Measurements from ENCODE around the gene CRYBG2. TPM values are rescaled to one million over a fixed set of nuclear protein-coding genes. Genes with fewer than 3 reads are reported as not detected.

The CRYBG2 gene
- total RNA-seq, 2 experiments from 2014 or later: 5.7 to 8.6 TPM

DNA sequence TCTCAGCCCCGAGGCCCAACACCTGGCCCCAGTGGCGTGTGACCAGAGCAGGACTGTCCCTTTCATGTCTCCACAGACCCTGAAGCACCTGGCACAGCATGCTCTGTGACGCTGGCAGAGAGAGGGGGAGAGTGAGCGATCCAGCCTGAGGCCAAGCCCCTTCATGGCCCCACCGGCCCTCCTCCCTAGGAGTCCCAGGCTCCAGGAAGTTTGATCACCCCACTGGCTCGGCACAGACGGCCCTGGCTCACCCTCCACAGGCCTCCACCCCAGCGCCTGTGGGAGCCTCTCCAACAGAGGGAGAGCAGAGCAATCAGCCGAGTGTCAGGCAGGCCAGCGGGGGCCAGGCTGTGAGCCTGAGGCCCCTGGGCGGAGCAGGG is 63.1 kb downstream of the CRYBG2 start:
- DNase-seq: no peak
- H3K4me3 Mint-ChIP-seq: no peak overlapping the region
- no peaks in the 10 kb centered on the region for H3K9me3 Mint-ChIP-seq (ENCODE audit: low read depth)
- H3K4me1 Mint-ChIP-seq: peaks cover 61% of the 10 kb centered on the region
- peak overlapping the region; percentile 99 for H3K27ac Mint-ChIP-seq
- H3K36me3 Mint-ChIP-seq: peaks cover 2% of the 10 kb centered on the region
- CTCF ChIA-PET: interaction anchor here (8.0 to 21.9 kb wide), 5 partner anchors 15 to 99 kb away, joined by 96 to 1010 read pairs (median 114); partner anchors contain the start of genes CD52, UBXN11 and ZNF683
- no peaks in the 10 kb centered on the region for H3K27me3 Mint-ChIP-seq
- no peak for ATAC-seq

DNA sequence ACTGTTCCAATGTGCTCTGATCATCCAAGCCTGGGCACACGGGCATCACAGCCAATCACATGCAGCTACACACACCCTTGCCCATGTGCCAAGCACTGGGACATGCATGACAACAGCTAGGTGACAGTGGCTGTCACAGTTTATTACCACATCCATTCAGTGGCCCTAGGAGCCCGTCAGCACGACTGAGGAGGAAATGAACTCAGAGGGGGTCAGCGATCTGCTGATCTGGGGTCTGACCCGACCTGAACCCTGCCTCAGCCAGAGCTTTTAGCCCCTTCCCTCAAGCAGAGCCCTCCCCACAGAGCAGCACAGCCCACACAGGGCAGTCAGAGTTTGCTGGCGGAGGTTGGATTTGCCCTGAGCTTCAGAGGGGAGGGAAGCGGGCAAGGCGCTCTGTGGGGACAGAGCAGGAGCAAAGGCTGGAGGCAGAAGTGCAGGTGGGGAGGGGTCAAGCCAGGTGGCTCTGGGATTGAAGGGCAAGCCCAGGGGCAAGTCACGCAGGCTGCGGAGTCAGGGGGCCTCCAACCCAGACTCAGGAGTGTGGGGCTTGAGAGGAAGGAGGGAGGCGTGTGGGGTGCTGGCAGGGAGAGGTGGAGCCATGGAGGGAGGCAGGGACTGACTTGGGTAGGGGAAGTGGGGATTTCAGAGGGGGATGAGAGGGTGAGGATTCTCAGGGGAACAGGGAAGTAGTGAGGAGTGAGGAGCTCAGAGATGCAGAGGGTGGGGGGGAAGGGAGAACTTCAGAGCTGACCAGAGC is 63.6 kb downstream of the CRYBG2 start:
- CTCF ChIA-PET: interaction anchor here (2.1 to 21.9 kb wide), 6 partner anchors 11 to 99 kb away, joined by 12 to 1010 read pairs (median 107); partner anchors contain the start of genes CD52, SH3BGRL3, UBXN11 and ZNF683
- H3K4me1 Mint-ChIP-seq: peaks cover 67% of the 10 kb centered on the region
- ATAC-seq: no peak
- no peaks in the 10 kb centered on the region for H3K27me3 Mint-ChIP-seq
- peak overlapping the region; percentile 99 for H3K27ac Mint-ChIP-seq
- peaks cover 2% of the 10 kb centered on the region for H3K36me3 Mint-ChIP-seq
- H3K4me3 Mint-ChIP-seq: peak overlapping the region; percentile 21
- no peaks in the 10 kb centered on the region for H3K9me3 Mint-ChIP-seq (ENCODE audit: low read depth)
- DNase-seq: peak; percentile 68

DNA sequence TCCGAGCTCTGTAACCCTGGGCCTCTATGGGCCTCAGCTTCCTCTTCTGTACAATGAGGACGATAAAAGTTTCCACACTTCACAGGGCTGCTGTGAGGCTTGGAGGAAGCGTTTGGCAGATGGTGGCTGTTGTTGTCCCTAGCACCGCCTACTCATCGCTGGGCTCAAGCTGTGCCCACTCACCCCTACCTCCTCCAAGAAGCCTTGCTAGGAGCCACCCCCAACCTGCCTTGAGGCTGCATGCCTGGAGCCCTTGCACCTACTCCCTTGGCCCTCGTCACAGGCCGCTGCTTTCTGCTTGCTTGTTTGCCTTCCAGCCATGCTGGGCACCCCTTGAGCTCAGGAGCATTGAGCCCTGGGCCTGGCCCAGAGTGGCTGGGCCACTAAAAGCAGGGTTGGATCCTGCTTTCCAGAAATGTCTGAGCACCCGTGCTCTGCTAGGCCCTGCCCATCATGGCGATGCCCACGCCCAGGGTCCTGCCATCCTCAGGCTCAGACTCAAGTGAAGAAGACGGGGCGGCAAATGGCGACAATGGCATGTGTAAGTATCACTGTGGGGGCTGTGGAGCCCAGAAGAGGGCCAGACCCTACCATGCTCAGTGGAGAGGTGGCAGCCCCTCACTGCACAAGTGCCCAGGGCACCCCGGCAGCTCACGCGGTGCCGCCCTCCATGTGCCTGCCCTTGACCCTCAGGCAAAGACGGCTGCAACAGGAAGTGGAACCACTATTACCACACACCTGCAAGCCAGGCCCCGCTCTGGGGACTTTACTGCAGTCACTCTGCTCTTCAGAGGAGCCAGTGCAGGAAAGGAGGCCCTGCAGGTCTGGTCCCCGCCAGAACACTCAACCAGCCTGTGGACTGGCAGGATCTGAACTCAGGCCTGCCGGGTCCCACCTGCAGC is 64.5 kb downstream of the CRYBG2 start:
- H3K4me3 Mint-ChIP-seq: peak overlapping the region; percentile 21
- H3K27ac Mint-ChIP-seq: peak overlapping the region; percentile 99
- H3K27me3 Mint-ChIP-seq: no peaks in the 10 kb centered on the region
- H3K4me1 Mint-ChIP-seq: peaks cover 76% of the 10 kb centered on the region
- DNase-seq (peak; percentile 83), ATAC-seq (peak; percentile 5)
- no peaks in the 10 kb centered on the region for H3K9me3 Mint-ChIP-seq (ENCODE audit: low read depth)
- CTCF ChIA-PET: interaction anchor here (1.0 to 21.9 kb wide), 14 partner anchors 10 to 143 kb away, joined by 3 to 1010 read pairs (median 38); partner anchors contain the start of genes CD52, CEP85, DHDDS and SH3BGRL3
- peaks cover 7% of the 10 kb centered on the region for H3K36me3 Mint-ChIP-seq

DNA sequence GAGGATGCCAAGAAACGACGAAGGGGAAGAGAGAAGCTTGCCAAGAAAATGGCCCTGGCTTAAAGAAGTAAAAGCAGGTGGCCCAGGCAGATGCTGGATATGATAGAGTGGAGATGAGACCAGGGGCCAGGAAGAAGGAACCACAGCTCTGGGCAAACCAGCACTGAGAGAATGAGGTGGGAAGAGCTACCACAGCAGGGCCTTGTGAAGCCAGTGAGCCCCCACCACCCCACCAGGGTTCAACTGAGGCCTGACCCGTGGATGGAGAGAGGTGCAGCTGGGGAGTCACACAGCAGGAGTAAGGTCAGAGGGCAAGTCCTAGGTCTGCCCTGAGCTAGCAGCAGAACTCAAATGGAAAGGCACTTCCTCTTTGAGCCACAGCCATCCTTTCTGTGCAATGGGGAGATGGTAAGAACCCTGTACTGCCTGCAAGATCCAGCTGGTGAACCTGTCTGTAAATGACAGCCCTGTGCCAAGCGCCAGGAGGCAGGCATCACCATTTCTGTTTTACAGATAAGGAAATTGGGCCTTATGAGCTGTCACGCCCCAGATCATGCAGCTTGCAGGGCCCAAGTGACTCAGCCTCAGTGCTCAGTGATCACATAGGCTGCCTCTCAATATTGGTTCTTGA is 65.5 kb downstream of the CRYBG2 start:
- CTCF ChIA-PET: interaction anchor here (0.8 to 21.9 kb wide), 15 partner anchors 9 to 182 kb away, joined by 3 to 1010 read pairs (median 35); partner anchors contain the start of genes CD52, CEP85, DHDDS and SH3BGRL3
- Mint-ChIP-seq H3K27ac (peak overlapping the region; percentile 99), H3K36me3 (peaks cover 9% of the 10 kb centered on the region)

DNA sequence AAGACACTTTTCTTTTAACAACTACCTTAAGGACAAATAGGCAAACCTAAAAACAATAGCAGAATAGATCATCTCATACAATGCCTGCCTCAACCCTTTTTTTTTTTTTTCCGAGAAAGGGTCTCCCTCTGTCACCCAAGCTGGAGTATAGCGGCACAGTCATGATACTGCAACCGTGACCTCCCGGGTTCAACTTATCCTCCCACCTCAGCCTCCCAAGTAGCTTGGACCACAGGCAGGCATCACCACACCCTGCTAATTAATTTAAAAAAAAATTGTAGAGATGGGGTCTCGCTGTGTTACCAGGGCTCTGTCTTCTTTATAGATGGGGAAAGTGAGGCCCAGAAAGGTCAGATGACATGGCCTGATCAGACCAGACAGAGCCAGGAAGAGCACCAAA is 66.1 kb downstream of the CRYBG2 start:
- CTCF ChIA-PET: interaction anchor here (0.8 to 21.9 kb wide), 11 partner anchors 8 to 181 kb away, joined by 3 to 1010 read pairs (median 62); partner anchors contain the start of genes CD52, CEP85, SH3BGRL3 and UBXN11
- peaks cover 16% of the 10 kb centered on the region for H3K36me3 Mint-ChIP-seq
- H3K27ac Mint-ChIP-seq: peak overlapping the region; percentile 99
- H3K4me3 Mint-ChIP-seq: peak overlapping the region; percentile 43
- DNase-seq (no peak), ATAC-seq (no peak)
- no peaks in the 10 kb centered on the region for H3K27me3 Mint-ChIP-seq
- peaks cover 92% of the 10 kb centered on the region for H3K4me1 Mint-ChIP-seq
- H3K9me3 Mint-ChIP-seq (ENCODE audit: low read depth): no peaks in the 10 kb centered on the region

More for the DNA sequence above, 65.5 kb downstream of the CRYBG2 start:
- H3K4me1 Mint-ChIP-seq: peaks cover 86% of the 10 kb centered on the region
- ATAC-seq (peak; percentile 40), DNase-seq (peak; percentile 89)
- H3K4me3 Mint-ChIP-seq: peak overlapping the region; percentile 18
- no peaks in the 10 kb centered on the region for H3K27me3 Mint-ChIP-seq
- H3K9me3 Mint-ChIP-seq (ENCODE audit: low read depth): no peaks in the 10 kb centered on the region

DNA sequence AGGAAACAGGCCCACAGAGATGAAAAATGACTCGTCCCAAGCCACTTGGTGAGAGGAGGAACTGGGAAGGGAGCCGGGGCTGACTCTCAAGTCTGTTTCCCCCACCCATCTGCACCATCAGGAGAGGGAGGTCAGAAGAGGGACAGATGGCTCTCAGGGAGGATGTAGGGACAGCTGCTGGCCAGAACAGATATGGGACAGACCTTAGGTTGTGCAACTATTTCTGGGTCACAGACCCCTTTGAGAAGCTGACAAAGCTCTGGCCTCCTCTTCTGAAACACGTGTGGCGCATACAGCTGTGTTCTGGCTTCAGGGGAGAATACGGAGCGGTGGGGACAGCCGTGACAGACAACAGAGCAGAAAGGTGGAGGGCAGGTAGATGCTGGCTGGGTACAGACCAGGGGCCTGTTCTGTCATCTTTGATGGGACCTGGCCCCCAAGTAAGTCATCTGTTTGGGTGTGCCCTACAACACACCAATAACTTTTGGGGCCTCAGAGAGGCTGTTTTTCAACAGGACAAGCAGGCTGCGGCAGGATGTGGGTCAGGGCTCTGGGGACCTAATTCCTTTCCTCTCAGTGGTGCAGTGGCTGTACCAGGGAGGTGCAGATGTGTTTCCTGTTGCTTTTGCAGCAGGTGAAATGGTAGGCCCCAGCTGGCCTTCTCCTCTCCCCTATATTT is 66.8 kb downstream of the CRYBG2 start:
- CTCF ChIA-PET: interaction anchor here (0.9 to 21.9 kb wide), 9 partner anchors 11 to 213 kb away, joined by 3 to 1010 read pairs (median 96); partner anchors contain the start of genes CD52, CEP85, UBXN11 and ZNF683
- H3K4me3 Mint-ChIP-seq: peak overlapping the region; percentile 43
- H3K27ac Mint-ChIP-seq: peak overlapping the region; percentile 99
- H3K4me1 Mint-ChIP-seq: peaks cover 98% of the 10 kb centered on the region
- DNase-seq (peak; percentile 96), ATAC-seq (peak; percentile 40)
- H3K36me3 Mint-ChIP-seq: peaks cover 21% of the 10 kb centered on the region
- no peaks in the 10 kb centered on the region for H3K9me3 Mint-ChIP-seq (ENCODE audit: low read depth)
- H3K27me3 Mint-ChIP-seq: no peaks in the 10 kb centered on the region

DNA sequence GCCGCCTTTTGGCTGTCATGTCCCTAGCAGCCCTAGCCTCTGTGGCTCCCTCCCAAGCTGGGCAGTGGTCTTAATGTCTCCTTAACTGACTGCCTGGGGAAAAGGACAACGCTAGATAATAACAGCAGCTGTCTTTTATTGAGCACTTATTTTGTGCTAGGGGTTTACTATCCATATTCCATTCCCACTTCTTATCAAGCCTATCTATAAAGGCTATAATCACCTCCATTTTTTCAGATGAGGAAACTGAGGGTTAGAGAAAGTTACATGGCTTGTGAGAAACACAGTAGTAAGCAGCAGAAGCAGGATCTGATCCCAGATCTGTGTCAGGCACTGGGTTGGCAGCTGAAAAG is 67.9 kb downstream of the CRYBG2 start:
- DNase-seq (no peak), ATAC-seq (no peak)
- CTCF ChIA-PET: interaction anchor here (0.9 to 21.9 kb wide), 16 partner anchors 10 to 255 kb away, joined by 3 to 1010 read pairs (median 24); partner anchors contain the start of genes CD52, CEP85, DHDDS and UBXN11
- no peaks in the 10 kb centered on the region for H3K27me3 Mint-ChIP-seq
- no peak overlapping the region for H3K4me3 Mint-ChIP-seq
- peaks cover 100% of the 10 kb centered on the region for H3K4me1 Mint-ChIP-seq
- peaks cover 31% of the 10 kb centered on the region for H3K36me3 Mint-ChIP-seq
- peak overlapping the region; percentile 99 for H3K27ac Mint-ChIP-seq
- no peaks in the 10 kb centered on the region for H3K9me3 Mint-ChIP-seq (ENCODE audit: low read depth)

DNA sequence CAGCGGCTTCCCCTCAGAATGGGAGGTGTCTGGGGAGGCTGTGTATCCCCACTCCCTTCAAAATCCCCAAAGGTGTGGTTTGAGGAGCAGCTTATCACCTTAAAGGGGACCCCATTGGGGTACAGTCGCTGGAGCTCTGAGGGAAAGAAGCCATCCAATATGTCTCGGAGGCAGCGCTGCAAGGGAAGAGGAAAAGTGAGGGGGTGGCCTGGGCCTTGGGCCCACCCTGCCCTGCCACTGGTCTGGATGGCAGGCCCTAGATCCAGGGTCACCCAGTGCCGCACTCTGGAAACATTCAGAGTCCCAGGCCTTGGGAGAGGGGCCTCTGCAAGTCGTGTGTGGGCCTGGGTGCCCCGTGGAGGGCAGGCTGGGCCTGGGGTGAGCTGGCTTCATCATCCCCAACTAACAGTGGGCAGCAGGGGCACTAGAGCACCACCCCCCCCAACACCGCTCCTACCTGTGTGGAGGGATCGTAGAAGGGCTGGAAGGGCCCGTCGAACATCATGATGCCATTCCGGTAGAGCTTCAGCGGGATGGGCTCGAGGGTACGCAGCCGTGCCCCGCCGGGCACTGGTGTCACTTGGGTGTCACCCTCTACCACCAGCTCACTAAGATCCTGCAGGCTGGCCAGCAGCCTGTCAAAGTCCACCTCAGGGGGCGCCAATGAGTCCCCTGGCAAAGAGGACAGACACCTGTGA is 68.4 kb downstream of the CRYBG2 start:
- Mint-ChIP-seq H3K27ac (peak overlapping the region; percentile 99), H3K4me1 (peaks cover 97% of the 10 kb centered on the region), H3K27me3 (no peaks in the 10 kb centered on the region), H3K4me3 (no peak overlapping the region), H3K9me3 (ENCODE audit: low read depth) (no peaks in the 10 kb centered on the region), H3K36me3 (peaks cover 36% of the 10 kb centered on the region)
- DNase-seq: peak; percentile 76
- no peak for ATAC-seq
- CTCF ChIA-PET: interaction anchor here (0.6 to 21.9 kb wide), 28 partner anchors 9 to 256 kb away, joined by 3 to 1010 read pairs (median 6); partner anchors contain the start of genes CD52, CEP85, DHDDS and HMGN2

DNA sequence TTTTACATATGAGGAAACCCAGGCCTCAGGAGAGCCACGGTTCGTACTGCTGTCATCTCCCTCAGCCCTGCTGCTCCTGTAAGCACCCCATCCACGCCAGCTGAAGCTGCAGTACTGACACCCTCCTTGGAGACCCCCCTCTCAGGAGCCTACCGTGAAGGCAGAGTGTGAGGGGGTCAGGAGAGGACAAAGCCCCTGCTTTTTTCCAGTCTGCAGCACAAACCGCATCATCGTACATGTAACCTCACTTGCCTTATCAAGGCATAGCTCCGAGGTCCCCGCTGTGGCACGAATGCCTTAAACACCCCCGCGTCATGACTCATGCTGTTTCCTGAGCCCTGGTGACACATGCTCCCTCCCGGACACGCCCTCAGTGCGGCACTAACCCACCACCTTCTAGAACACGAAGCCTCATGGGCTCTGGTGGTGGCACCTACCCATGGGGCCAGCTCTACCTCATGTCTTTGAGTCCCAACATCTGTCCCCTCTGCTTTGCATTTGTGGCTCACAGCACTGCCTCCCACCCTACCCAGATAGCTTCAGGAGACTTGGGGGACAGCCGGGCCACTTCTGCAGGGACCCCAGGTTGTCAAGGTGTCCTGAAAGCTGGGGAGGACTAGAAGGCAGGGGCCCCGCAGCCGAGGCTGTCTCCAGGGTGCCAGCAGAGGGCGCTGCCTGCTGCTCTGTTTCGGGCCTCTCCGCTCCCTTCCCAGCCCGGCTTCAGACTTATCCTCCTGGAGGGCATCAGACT is 69.2 kb downstream of the CRYBG2 start:
- H3K4me3 Mint-ChIP-seq: peak overlapping the region; percentile 69
- ATAC-seq (peak; percentile 71), DNase-seq (peak; percentile 99)
- peaks cover 40% of the 10 kb centered on the region for H3K36me3 Mint-ChIP-seq
- CTCF ChIA-PET: interaction anchor here (0.7 to 21.9 kb wide), 32 partner anchors 9 to 256 kb away, joined by 3 to 1010 read pairs (median 5); partner anchors contain the start of genes CD52, CEP85, DHDDS and HMGN2
- no peaks in the 10 kb centered on the region for H3K27me3 Mint-ChIP-seq
- H3K9me3 Mint-ChIP-seq (ENCODE audit: low read depth): no peaks in the 10 kb centered on the region
- peak overlapping the region; percentile 99 for H3K27ac Mint-ChIP-seq
- peaks cover 89% of the 10 kb centered on the region for H3K4me1 Mint-ChIP-seq

DNA sequence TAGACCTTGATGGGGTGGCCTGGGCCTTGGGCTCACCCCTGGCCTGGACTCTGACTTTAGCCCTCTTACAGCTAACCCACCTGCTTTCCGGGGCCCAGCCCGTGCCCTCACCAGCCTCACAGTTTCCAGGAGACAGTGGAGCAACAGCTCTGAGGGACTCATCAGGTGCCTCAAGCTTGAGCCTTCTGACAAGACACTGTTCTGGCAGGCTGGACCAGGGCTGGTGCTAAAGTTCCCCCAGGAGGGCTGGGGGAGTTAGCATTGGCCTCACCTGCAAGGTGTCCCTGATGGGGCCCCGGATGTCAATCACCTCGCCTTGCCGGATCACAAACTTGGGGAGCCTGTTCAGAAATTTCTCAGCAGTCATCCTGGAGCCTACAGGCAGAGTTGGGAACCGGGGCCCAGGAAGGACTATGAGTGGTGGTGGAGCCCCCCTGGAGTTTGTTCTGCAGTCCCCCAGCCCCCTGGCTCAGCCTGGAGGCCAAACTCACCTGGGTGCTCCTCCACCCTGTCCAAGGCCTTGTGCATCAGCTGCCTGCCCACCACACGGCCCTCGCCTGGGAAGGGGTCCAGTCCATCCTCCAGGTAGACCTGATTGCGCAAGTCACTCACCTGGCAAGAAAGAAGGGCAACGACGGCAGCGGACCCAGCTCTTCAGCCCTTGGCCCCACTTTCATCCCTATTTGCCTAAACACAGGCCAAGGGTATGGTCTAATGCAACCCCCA is 69.9 kb downstream of the CRYBG2 start:
- Mint-ChIP-seq H3K4me1 (peaks cover 87% of the 10 kb centered on the region), H3K4me3 (peak overlapping the region; percentile 69), H3K36me3 (peaks cover 44% of the 10 kb centered on the region), H3K27ac (peak overlapping the region; percentile 99), H3K27me3 (no peaks in the 10 kb centered on the region), H3K9me3 (ENCODE audit: low read depth) (no peaks in the 10 kb centered on the region)
- no peak for ATAC-seq
- peak; percentile 51 for DNase-seq
- CTCF ChIA-PET: interaction anchor here (0.7 to 21.9 kb wide), 26 partner anchors 8 to 188 kb away, joined by 3 to 1010 read pairs (median 5); partner anchors contain the start of genes CD52, CEP85, HMGN2 and UBXN11

Measured in activated CD8-positive, alpha-beta memory T cell treated with anti-CD3 and anti-CD28 coated beads, Interleukin-2, amount 10 ng/mL, durations not matched to agents 7 days and 5 days (primary cell).